ENCODE measurements around the gene IGF2BP2.

Gene IGF2BP2

GRCh38 chr3:185730550-185730949, 94.3 kb downstream of the IGF2BP2 start:
- DNase-seq = no peak

GRCh38 chr3:185729337-185730055, 95.3 kb downstream of the IGF2BP2 start:
- no peak for DNase-seq

DNA sequence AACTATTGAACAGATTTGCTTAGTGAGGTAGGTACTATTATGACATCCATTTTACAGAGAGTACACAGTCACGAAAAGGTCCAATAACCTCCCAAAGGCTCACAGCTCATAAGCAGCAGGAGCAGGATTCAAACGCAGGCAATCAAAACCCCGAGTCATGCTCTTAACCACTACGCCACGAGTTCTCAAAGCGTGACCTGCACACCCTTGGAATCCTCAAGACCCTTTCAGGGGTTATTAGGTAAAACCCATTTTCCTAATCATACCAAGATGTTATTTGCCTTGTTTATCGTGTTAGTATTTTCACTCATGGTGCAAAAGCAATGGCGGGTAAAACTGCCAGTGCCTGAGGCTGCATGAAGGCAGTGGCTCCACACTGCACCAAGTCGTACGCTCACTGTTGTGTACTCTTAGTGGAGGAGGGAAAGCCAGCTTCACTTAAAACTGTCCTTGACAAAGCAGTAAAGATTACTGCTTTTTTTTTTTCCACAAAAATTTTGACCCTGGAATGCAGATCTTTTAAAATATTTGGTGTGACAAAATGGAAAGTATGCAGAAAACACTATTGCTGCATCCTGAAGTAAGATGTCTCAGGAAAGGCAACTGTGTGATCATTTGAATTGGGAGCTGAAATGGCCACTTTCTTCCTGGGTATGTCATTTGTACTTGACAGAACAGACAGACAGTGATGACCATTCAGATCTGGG, 96.1 kb downstream of the IGF2BP2 start:
- no peak for DNase-seq

GRCh38 chr3:185727873-185728272, 97.0 kb downstream of the IGF2BP2 start:
- DNase-seq = no peak

DNA sequence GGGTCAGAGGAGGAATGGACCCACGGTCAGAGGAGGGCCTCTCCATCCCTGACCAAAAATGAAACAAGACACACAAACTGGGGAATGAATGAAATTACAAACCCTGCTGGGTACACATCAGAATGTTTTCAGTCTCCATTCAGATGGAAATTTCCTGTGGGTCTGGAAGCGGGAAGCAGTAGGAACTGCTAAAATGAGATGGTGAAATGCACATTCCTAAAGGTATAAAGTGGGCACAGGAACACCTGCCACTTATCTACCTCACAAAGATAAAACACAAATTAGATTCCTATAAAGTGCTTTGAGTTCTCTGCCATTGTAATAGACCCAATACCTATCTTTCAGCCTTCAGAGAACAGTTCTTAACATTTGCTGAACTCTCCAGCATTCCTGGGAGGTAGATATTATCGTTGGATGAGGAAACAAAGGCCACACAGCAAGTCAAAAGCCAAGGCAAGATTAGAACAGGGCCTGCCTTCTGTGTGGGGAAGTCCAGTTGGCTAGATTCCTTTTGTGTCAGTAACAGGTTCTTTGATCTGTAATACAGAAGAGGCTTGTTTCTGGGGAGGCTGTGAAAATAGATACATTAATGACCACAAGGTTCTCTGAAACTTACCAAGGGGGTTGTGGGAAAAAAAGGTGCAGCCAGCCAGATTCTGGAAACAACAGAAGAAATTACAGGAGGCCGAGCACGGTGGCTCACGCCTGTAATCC, 98.4 kb downstream of the IGF2BP2 start:
- no peak for DNase-seq

- DNase-seq = no peak
Measured at GRCh38 chr3:185724761-185725160, 100.1 kb downstream of the IGF2BP2 start.

- DNase-seq = no peak
Measured at GRCh38 chr3:185724251-185724650, 100.6 kb downstream of the IGF2BP2 start.

GRCh38 chr3:185722881-185723280, 102.0 kb downstream of the IGF2BP2 start:
- no peak for DNase-seq

GRCh38 chr3:185721970-185722369, 102.9 kb downstream of the IGF2BP2 start:
- no peak for DNase-seq

DNA sequence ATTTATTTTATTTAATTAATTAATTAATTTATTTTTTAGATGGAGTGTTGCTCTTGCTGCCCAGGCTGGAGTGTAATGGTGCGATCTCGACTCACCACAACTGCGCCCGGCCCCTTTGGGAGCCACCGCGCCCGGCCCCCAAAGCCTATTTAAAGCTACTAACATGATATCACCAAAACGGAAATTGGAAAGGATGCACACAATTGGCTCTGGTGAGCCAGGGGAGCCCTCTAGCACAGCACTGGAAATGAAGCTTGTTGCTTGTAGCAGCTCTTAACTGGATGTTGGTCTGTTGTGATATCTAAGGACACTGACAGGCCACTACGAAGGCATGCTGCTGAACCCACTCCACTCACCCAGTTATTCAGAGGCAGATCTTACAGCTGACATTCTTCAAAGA, 104.5 kb downstream of the IGF2BP2 start:
- no peak for DNase-seq

DNA sequence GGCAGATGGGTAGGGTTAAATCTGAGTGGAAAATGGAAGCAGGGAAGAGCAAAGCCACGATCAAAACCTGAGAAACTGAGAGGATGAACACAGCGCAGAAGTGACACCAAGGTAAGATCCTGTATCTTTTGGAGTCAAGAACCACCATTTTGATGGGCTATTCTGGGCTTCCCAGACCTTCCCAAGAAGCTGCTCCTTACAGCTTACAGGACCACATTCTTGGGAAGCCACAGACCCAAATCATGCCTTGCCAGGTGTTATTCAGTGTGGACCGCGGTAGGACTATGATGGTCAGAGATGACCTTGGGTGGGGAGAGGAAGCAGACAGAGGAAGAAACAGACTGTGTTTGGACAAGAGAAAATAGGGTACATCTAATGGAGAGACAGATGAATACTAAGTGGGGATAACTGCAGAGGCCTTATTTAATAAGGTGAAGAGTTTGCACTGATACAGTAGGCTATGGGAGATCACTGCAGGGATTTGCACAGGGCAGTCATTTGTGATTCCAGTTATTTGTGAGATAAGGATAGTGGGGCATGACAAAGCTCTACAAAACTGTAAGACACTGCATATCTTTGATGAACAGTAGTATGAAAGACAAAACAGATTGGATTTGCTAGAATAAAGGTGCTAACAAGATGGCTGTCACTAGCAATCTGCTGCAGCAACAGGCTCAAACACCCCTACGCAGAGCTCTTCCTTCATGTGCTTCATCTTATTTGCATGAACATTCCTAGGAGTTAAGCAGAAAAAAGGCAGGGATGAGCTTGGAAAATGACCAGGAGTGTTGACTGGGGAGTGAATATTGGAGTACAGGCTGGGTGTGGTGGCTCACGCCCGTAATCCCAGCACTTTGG, 105.9 kb downstream of the IGF2BP2 start:
- no peak for DNase-seq

DNA sequence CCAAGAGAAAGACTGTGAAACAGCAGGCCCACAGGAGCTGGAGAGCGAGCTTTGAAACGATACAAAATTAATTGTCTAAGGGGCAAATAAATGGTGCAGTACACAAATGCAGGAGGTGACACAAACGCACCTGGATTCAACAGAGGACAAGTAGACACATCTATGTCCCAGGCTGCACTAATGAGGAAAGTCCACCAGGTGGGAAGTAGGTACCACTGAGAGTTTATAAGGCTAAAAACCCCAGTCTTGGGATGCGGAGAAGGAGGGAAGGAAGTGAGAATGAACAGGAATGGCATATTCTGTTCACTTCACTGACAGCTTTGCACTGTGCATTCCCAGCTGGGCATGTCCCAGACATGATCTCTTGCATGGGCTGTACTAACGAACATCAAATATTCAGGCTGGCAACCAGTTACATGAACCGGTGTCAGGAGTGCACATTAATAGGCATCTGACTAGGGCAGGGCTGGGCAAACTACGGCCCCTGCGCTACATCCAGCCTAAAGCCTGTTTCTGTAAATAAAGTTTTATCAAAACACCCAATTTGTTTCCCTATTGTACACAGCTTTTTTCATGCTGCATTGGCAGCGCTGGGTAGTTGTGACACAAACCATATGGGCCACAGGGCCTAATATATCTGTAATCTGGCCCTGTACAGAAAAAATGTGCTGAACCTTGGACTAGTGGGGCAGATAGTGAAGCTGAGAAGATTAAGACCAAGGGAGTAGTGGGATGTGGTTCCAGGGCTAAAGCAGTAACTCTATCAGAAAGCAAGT, 107.0 kb downstream of the IGF2BP2 start:
- peak; percentile 19 for DNase-seq

- peak; percentile 85 for DNase-seq
Measured at GRCh38 chr3:185717121-185717520, 107.7 kb downstream of the IGF2BP2 start.

DNA sequence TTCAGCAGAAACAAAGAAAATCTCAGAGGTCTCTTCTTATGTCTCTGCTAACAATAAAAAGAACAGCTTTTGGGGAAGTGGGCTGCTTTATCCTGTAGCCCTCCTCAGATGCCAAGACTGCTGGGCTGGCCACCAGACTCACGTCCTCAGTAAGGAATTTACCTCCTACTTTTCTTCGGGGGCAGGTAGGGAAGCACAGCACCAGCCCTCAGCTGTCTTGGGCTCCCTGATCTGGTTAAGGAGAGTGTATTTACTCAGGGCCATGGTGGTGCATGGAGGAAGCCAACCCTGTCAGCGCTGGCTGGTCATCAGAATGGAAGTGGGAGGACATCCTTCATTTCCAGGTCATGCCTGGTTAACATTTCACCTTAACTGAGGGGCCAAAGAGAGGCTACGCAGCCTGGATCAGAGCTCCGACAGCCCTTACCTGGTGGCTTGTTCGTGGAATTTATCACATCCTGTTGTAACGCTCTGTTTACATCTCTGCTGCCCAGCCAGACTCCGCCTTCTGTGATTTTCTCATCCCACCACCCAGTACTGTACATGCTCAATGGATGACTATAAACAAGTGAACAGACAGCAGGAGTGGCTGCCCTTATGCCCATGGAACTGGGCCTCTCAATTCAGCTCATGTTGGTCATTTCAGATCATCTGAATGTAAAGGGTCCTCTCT, 108.3 kb downstream of the IGF2BP2 start:
- no peak for DNase-seq

GRCh38 chr3:185715091-185715490, 109.8 kb downstream of the IGF2BP2 start:
- DNase-seq = no peak

DNA sequence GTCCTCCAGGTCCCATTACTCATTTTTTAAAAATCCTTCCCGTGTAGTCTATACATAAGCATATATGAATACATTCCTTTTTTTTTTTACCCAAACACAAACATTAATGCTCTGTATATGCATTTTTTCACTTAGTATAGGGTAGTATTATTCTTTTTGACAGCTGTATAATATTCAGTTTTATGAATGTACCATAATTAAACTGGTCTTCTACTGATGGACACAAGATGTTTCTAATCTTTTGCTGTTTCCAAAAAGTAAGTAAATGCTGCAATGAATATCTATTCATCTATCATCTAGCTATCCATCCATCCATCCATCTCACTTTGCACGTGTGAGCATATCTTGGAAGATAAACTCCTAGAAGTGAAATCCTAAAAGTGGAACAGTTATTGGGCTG, 110.8 kb downstream of the IGF2BP2 start:
- no peak for DNase-seq

DNA sequence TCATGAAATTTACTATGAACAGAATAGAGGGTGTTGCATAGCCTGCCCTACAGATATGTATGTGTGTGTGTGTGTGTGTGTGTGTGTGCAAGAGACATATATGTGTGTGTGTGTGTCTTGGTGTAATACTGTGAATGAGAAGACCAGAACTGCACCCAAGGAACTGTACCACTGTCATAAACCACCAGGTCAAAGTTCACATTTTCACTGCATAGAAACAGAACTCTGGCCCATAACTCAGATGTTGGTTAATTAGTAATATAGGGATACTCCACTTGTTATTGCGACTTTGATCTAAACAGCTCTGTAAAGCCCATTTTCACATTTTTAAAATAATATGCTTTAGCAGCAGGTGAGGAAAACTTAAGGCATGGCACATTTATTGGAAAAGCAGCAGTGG, 111.8 kb downstream of the IGF2BP2 start:
- DNase-seq = no peak

DNA sequence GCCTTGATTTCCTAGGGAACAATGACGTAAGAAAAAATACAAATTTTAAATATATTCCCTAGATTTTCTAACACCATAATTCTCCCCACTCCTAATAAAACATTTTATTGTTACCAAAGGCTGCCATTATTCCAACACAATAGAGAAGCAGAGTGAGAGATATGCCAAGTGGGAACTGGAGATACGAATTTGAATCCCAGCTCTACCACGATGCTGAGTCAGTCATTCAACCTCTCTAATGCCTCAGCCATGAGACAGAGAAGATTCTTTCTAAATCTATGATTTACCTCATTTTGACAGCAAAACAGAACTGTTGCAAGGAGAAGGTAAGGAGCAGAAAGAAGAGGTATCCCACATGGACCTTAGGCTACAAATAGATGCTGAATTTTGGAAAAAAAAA, 112.5 kb downstream of the IGF2BP2 start:
- DNase-seq = no peak

GRCh38 chr3:185711255-185711870, 113.5 kb downstream of the IGF2BP2 start:
- DNase-seq = no peak

DNA sequence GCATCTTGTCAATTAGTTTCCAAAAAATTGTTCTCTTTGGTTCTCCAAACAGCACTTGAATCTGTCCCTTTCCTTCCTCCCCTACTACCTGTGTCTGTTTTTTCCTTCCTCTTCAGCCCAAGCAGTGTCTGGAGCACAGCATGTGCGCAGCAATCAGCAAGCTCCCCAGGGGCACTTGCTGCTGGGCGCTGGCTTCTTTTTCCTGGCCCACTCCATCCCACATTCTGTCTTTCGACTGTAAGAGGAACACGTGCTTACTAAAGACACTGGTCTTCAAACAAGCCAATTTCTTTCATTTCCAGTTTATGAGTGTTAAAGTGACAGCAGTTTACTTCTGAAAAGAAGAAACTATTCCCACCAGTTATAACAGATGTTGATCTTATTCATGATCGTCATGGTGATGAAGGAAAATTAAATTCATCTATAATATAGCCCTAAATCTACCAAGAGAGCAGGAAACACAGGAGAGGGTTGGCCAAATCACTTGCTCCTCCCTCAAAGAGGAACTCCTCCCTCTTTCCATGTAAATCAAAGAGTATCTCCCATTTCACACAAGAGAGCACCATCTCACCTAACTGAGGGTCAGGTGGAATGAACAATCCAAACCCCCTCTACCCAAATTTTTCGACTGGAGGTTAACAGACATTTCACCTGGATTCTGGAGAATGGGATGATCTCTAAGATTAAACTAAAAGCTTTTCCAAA, 115.4 kb downstream of the IGF2BP2 start:
- DNase-seq = peak; percentile 11
